Activated CD4-positive, alpha-beta T cell treated with anti-CD3 and anti-CD28 coated beads, Interleukin-2, amount 10 ng/mL, durations not matched to agents 7 days and 5 days (primary cell): Measurements from ENCODE around the gene CHST10. TPM values are rescaled to one million over a fixed set of nuclear protein-coding genes. Genes with fewer than 3 reads are reported as not detected.
"Not testable (repeated sequence)": the region's sequence is repeated elsewhere in the genome, so short reads cannot be mapped to it uniquely, and the experiment has no call there.

ENCODE experiments used
- CTCF ChIA-PET: fragments of 350-600 bp; sonication (Branson Sonifier 250); formaldehyde crosslinking; loops from one replicate; lab custom pipeline; 2021; ENCODE audit warnings: antibody characterized with exemption; lab: Charles Lee
- POLR2A ChIA-PET: fragments of 350-600 bp; sonication (Branson Sonifier 250); formaldehyde crosslinking; loops from one replicate; lab custom pipeline; 2021; ENCODE audit warnings: antibody characterized with exemption; lab: Charles Lee
- DNase-seq: peaks from one replicate; pipeline ENCODE4 v3.0.0-alpha.2; 2020
- H3K27ac Mint-ChIP-seq: one replicate; pipeline ENCODE4 v1.8.0; 2021; ENCODE audit warnings: mild to moderate bottlenecking, moderate library complexity, mixed read lengths
- H3K27me3 Mint-ChIP-seq: one replicate; pipeline ENCODE4 v1.8.0; 2021; ENCODE audit warnings: mixed read lengths
- H3K36me3 Mint-ChIP-seq: one replicate; pipeline ENCODE4 v1.8.0; 2021; ENCODE audit warnings: low read depth, mixed read lengths
- H3K4me1 Mint-ChIP-seq: one replicate; pipeline ENCODE4 v1.8.0; 2021; ENCODE audit warnings: mixed read lengths
- H3K4me3 Mint-ChIP-seq: one replicate; pipeline ENCODE4 v1.8.0; 2021; ENCODE audit warnings: mild to moderate bottlenecking, moderate library complexity, mixed read lengths
- H3K9me3 Mint-ChIP-seq: one replicate; pipeline ENCODE4 v1.8.0; 2021; ENCODE audit warnings: mixed read lengths
- total RNA-seq, 2 experiments: library from RNA; stranded (reverse); gene quantifications; one replicate each; pipeline ENCODE4 v1.2.3, GENCODE V29; 2021

Gene CHST10, protein sequence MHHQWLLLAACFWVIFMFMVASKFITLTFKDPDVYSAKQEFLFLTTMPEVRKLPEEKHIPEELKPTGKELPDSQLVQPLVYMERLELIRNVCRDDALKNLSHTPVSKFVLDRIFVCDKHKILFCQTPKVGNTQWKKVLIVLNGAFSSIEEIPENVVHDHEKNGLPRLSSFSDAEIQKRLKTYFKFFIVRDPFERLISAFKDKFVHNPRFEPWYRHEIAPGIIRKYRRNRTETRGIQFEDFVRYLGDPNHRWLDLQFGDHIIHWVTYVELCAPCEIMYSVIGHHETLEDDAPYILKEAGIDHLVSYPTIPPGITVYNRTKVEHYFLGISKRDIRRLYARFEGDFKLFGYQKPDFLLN
- 1 to 10 TPM; 2.6 to 3.1 TPM for total RNA-seq

GRCh38 chr2:100416935-100417710 lies at the start of gene CHST10:
Gene CHST10 (minus strand): TSS chr2:100417668. CDS start chr2:100406675, 10,993 bp downstream.
- CTCF ChIA-PET, result interaction anchor here (1.3 kb wide), 1 partner anchor 36 kb away, joined by 5 read pairs; no protein-coding TSS in a partner anchor
- H3K4me3 Mint-ChIP-seq, result peak within 1 kb of the TSS; percentile 76
- H3K9me3 Mint-ChIP-seq, result no peaks in the 10 kb centered on the region
- peaks cover 5% of the 10 kb centered on the region for H3K27me3 Mint-ChIP-seq
- POLR2A ChIA-PET, result no interaction called here
- peak within 1 kb of the TSS; percentile 74 for H3K27ac Mint-ChIP-seq
- peak; percentile 48 for DNase-seq
- no peaks in the 10 kb centered on the region for H3K36me3 Mint-ChIP-seq
- H3K4me1 Mint-ChIP-seq, result peaks cover 19% of the 10 kb centered on the region

DNA sequence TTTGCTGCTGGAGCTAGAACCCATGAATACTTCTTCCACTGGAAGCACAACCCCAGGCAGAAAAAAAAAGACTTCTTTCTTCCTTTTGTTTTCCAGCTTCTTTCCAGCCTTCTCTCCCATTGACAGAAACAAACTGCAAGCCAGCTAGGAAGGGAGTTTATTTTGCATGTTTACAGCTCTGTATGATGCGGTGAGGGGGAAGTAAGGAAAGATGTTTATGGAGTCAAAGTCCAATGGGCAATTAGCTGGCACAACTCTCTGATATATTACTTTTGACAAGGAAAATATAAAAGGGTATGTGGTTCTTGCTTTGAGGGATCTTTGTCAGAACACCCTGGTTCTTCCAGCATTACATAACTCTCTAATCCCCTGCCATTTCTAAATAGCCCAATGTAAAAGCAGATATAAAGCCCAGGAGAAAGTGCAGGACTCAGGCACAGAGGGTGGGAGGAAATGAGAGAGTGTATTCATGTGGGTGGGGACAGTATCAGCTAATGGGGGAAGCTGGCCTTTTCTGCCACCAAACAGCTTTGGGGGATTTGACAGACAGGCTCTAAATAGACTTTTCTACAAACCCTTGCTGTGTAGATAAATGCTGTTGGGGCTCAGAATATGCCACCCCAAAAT lies 43.5 kb upstream of the CHST10 start:
- no peak overlapping the region for H3K27ac Mint-ChIP-seq
- CTCF ChIA-PET, result no interaction called here
- no peaks in the 10 kb centered on the region for H3K36me3 Mint-ChIP-seq

GRCh38 chr2:100456357-100456756 lies 38.9 kb upstream of the CHST10 start:
- H3K36me3 Mint-ChIP-seq, H3K27ac Mint-ChIP-seq, DNase-seq, H3K4me1 Mint-ChIP-seq, POLR2A ChIA-PET, H3K4me3 Mint-ChIP-seq, CTCF ChIA-PET: not testable (repeated sequence)
- Mint-ChIP-seq H3K9me3 (peaks cover 20% of the 10 kb centered on the region), H3K27me3 (peaks cover 10% of the 10 kb centered on the region)

More for the DNA sequence above, 43.5 kb upstream of the CHST10 start:
- POLR2A ChIA-PET, result no interaction called here
- Mint-ChIP-seq H3K4me3 (no peak overlapping the region), H3K4me1 (no peaks in the 10 kb centered on the region), H3K9me3 (peaks cover 16% of the 10 kb centered on the region), H3K27me3 (peaks cover 5% of the 10 kb centered on the region)
- no peak for DNase-seq

- Mint-ChIP-seq H3K4me3 (no peak overlapping the region), H3K4me1 (no peaks in the 10 kb centered on the region), H3K27me3 (peaks cover 7% of the 10 kb centered on the region), H3K27ac (no peak overlapping the region), H3K36me3 (no peaks in the 10 kb centered on the region), H3K9me3 (peaks cover 13% of the 10 kb centered on the region)
- ChIA-PET POLR2A (no interaction called here), CTCF (no interaction called here)
- DNase-seq, result no peak
Measured at GRCh38 chr2:100453853-100454252, 36.4 kb upstream of the CHST10 start.

DNA sequence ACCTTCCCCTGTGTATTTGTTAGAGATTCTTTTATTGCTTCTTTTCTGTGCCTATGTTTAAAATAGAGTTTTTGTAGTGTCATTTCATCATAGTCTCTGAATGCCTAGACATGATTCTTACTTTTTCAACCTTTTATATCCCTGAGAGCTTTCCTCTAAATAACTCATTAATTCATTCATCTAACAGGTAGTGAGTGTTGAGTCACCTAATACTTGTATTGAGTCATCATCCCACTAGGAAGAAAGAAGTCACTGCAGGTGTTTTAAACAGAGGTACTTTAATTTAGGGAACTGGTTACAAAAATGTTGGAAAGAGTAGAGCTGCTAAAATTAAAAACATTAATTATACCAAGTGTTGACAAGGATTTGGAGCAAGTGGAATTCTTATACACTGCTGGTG lies 34.3 kb upstream of the CHST10 start:
- H3K27me3 Mint-ChIP-seq, result peaks cover 7% of the 10 kb centered on the region
- ChIA-PET CTCF (no interaction called here), POLR2A (no interaction called here)
- H3K4me3 Mint-ChIP-seq, result no peak overlapping the region
- DNase-seq, result no peak
- no peaks in the 10 kb centered on the region for H3K36me3 Mint-ChIP-seq
- no peaks in the 10 kb centered on the region for H3K4me1 Mint-ChIP-seq
- H3K9me3 Mint-ChIP-seq, result peaks cover 5% of the 10 kb centered on the region
- no peak overlapping the region for H3K27ac Mint-ChIP-seq

- H3K27me3 Mint-ChIP-seq, result peaks cover 7% of the 10 kb centered on the region
- no peaks in the 10 kb centered on the region for H3K36me3 Mint-ChIP-seq
- DNase-seq, result no peak
- ChIA-PET CTCF (no interaction called here), POLR2A (no interaction called here)
- H3K4me3 Mint-ChIP-seq, result no peak overlapping the region
- peaks cover 4% of the 10 kb centered on the region for H3K9me3 Mint-ChIP-seq
- H3K4me1 Mint-ChIP-seq, result no peaks in the 10 kb centered on the region
- no peak overlapping the region for H3K27ac Mint-ChIP-seq
Measured at GRCh38 chr2:100451092-100451491, 33.6 kb upstream of the CHST10 start.

DNA sequence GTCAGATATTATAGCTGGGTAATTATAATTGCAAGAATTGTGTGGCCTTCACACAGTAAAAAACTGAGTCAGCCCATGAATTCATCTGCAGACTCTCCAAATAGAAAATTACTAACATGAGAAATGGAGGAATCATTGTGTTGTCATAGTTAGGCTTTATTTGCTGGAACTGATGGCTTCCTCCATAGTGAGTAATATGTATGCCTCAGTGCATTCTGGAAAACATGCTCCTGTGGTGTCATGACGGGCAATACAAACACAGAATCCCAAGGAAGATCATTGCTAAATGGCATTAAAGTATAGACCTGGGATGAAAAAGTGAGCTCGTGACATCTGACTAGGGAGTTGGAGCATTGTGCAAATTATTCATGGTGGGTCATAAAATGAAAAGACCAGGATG lies 29.2 kb upstream of the CHST10 start:
- no peak overlapping the region for H3K27ac Mint-ChIP-seq
- peaks cover 4% of the 10 kb centered on the region for H3K9me3 Mint-ChIP-seq
- H3K4me1 Mint-ChIP-seq, result no peaks in the 10 kb centered on the region
- H3K27me3 Mint-ChIP-seq, result peaks cover 2% of the 10 kb centered on the region
- H3K36me3 Mint-ChIP-seq, result no peaks in the 10 kb centered on the region
- H3K4me3 Mint-ChIP-seq, result no peak overlapping the region
- no peak for DNase-seq
- ChIA-PET CTCF (no interaction called here), POLR2A (no interaction called here)

DNA sequence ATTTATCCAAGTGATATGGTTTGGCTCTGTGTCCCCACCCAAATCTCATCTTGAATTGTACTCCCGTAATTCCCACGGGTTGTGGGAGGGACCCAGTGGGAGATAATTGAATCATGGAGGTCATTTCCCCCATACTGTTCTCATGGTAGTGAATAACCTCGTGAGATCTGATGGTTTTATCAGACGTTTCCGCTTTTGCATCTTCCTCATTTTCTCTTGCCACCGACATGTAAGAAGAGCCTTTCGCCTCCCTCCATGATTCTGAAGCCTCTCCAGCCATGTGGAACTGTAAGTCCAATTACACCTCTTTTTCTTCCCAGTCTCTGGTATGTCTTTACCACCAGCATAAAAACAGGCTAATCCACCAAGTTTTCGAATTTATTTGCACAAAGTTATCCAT lies 20.3 kb upstream of the CHST10 start:
- Mint-ChIP-seq H3K27me3 (peaks cover 19% of the 10 kb centered on the region), H3K36me3 (no peaks in the 10 kb centered on the region), H3K27ac (no peak overlapping the region), H3K9me3 (no peaks in the 10 kb centered on the region), H3K4me3 (no peak overlapping the region), H3K4me1 (no peaks in the 10 kb centered on the region)
- CTCF ChIA-PET, result no interaction called here
- POLR2A ChIA-PET, result no interaction called here
- DNase-seq, result no peak

- peaks cover 5% of the 10 kb centered on the region for H3K9me3 Mint-ChIP-seq
- H3K36me3 Mint-ChIP-seq, result no peaks in the 10 kb centered on the region
- ChIA-PET CTCF (no interaction called here), POLR2A (interaction anchor here (0.6 kb wide), 1 partner anchor 158 kb away, joined by 3 read pairs; no protein-coding TSS in a partner anchor)
- H3K4me3 Mint-ChIP-seq, result no peak overlapping the region
- no peak overlapping the region for H3K27ac Mint-ChIP-seq
- peaks cover 30% of the 10 kb centered on the region for H3K27me3 Mint-ChIP-seq
- no peak for DNase-seq
- peaks cover 9% of the 10 kb centered on the region for H3K4me1 Mint-ChIP-seq
Measured at GRCh38 chr2:100429726-100430125, 12.3 kb upstream of the CHST10 start.

DNA sequence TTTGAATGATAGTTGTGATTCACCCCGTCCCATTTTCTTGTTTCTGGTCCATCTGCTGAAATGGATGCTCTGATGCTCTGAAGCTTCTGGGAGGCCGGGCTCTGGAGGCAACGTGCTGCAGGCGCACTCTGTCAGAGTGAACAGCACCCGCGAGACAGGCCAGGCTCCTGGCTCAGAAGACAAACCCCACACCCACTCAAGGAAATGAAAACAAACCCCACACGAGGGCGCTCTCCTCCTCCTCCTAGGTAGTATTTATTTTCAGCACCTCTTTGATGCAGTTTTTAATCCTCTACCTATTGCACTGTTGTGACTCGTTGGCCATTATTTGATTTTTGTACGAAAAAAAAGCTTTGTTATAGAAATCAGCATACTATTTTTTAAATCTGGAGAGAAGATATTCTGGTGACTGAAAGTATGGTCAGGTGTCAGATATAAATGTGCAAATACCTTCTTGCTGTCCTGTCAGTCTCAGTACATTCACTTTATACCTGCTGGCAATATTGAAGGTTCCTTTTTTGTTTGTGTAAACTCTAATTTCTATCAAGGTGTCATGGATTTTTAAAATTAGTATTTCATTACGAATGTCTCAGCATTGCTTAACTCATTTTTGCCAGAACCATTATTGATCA lies 10.3 kb upstream of the CHST10 start:
- Mint-ChIP-seq H3K27ac (no peak overlapping the region), H3K36me3 (no peaks in the 10 kb centered on the region), H3K4me1 (peaks cover 9% of the 10 kb centered on the region), H3K27me3 (peaks cover 28% of the 10 kb centered on the region), H3K4me3 (no peak overlapping the region), H3K9me3 (peaks cover 5% of the 10 kb centered on the region)
- ChIA-PET POLR2A (interaction anchor here (0.7 kb wide), 1 partner anchor 38 kb away, joined by 3 read pairs; no protein-coding TSS in a partner anchor), CTCF (interaction anchor here (0.7 kb wide), 1 partner anchor 485 kb away, joined by 5 read pairs; no protein-coding TSS in a partner anchor)
- DNase-seq, result peak; percentile 76

- Mint-ChIP-seq H3K4me1 (peaks cover 9% of the 10 kb centered on the region), H3K4me3 (no peak overlapping the region), H3K9me3 (peaks cover 5% of the 10 kb centered on the region), H3K27me3 (peaks cover 28% of the 10 kb centered on the region), H3K27ac (no peak overlapping the region), H3K36me3 (no peaks in the 10 kb centered on the region)
- CTCF ChIA-PET, result no interaction called here
- no peak for DNase-seq
- POLR2A ChIA-PET, result interaction anchor here (0.7 kb wide), 1 partner anchor 38 kb away, joined by 3 read pairs; no protein-coding TSS in a partner anchor
Measured at GRCh38 chr2:100427111-100427510, 9.6 kb upstream of the CHST10 start.

DNA sequence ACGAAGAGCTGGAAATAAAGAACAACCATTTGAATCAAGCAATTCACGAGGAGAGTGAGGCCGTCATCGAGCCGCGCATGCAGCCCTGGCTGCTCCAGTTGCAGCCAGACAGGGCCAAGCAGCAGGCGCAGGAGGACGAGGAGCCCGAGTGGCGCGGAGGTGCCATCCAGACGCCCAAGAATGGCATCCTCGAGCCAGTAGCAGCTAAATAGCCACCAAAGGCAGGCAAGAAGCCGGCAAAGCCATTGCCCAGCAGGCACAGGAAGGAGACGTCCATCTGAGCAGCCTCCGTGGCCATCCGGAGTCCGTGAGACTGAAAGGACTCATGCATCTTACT lies 8.9 kb upstream of the CHST10 start:
- POLR2A ChIA-PET, result no interaction called here
- Mint-ChIP-seq H3K4me1 (peaks cover 9% of the 10 kb centered on the region), H3K27ac (no peak overlapping the region), H3K4me3 (no peak overlapping the region), H3K27me3 (peaks cover 28% of the 10 kb centered on the region), H3K9me3 (peaks cover 5% of the 10 kb centered on the region), H3K36me3 (no peaks in the 10 kb centered on the region)
- CTCF ChIA-PET, result no interaction called here
- no peak for DNase-seq
